GM21576 (cell line): Measurements from ENCODE around the gene RASSF8.
"Not testable (repeated sequence)": the region's sequence is repeated elsewhere in the genome, so short reads cannot be mapped to it uniquely, and the experiment has no call there.

Source experiments
- ATAC-seq: cut with Tn5 transposase; IDR thresholded peaks from one replicate; pipeline ENCODE4 v1.9.1; 2021; ENCODE audit warnings: mild to moderate bottlenecking, moderate library complexity; ENCODE audit not compliant: unreplicated experiment

The RASSF8 gene

DNA sequence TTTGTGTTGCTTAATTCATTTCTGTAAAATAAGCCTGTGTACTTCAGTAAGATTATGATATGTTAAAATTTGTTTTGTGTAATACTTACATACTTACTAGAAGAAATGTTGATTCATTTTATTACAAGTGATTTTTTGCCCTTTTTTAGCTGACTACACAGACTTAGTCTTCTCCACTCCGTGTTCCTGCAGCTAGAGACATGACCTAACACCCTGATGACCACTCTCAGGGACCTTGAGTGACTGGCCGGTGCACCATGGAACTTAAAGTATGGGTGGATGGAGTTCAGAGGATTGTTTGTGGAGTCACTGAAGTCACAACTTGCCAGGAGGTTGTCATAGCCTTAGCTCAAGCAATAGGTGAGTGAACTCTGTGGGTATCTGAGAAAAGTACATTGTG, 96.6 kb downstream of the RASSF8 start:
- no peak for ATAC-seq

DNA sequence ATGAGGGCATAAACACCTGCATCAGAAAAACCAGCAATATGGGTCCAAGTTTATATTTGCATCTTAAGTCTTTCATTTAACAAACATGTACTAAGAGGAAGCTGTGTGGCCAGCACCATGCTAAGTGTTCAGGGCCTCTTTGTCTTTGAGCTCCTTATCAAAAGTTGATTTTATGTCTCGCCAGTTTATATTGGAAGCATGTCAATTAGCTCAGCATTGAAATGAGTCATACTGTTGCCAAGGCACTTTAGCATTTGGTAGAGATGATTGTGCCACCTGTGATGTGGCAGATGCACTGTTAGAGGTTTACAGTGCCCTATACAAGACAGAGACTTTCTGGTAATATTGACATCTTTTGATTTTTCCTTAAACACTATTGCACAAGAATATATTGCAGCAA, 97.9 kb downstream of the RASSF8 start:
- ATAC-seq = no peak

DNA sequence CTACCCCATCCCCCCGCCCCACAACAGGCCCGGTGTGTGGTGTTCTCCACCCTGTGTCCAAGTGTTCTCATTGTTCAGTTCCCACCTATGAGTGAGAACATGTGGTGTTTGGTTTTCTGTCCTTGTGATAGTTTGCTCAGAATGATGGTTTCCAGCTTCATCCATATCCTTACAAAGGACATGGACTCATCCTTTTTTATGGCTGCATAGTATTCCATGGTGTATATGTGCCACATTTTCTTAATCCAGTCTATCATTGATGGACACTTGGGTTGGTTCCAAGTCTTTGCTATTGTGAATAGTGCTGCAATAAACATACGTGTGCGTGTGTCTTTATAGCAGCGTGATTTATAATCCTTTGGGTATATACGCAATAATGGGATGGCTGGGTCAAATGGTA, 98.8 kb downstream of the RASSF8 start:
- not testable (repeated sequence) for ATAC-seq

DNA sequence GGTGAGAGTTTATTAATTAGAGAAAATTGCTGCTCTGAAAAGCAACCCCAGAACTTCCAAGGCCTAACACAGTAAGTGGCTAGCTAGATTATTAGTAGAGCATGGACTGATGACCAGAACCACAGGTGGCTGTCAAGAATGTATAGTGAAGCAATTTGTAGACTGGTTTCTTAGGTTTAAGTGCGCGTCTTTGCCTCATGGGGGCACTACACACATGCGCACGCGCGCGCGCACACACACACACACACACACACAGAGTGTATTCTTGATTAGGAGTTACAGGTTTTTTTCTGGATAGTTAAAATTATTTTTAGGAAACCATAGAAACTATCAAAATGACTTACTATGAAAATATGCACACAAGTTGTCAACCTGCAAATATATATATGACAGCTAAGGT, 99.8 kb downstream of the RASSF8 start:
- ATAC-seq = no peak

DNA sequence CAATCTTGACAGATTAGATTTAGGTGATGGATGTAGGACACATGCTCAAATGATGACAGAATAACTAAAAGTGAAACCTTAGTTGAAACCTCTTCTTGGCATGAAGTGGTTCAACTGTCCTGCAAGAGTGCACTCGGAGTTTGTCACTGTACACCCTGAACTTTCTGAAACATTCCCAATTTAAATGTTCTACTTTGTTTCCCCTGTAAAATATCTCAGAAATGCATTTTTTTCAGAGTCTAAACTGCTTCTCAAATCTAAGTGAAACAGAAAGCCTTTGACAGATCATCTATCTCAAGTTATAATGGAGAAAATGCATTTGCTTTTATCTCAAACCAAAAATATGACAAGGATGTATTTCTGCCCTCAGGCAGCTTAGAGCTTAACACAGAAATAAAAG, 100.3 kb downstream of the RASSF8 start:
- no peak for ATAC-seq

DNA sequence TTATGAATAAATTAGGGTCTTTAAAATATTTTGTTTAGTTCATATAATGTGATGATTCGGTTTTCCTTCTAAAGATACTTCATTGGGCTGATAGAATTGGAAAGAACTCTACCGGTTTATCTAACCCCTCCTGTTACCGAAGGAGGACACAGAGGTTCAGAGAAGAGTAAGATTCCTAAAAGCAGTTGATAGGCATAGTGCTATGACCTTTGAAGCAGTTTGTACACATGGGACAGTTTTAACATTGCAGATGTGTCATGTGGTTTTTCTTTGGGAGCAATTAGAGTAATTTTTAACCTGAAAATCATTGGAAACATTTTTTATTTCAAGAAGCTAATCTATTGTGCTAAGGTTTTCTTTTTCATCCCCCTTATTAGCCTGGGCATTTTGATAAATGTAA, 103.5 kb downstream of the RASSF8 start:
- ATAC-seq = no peak

DNA sequence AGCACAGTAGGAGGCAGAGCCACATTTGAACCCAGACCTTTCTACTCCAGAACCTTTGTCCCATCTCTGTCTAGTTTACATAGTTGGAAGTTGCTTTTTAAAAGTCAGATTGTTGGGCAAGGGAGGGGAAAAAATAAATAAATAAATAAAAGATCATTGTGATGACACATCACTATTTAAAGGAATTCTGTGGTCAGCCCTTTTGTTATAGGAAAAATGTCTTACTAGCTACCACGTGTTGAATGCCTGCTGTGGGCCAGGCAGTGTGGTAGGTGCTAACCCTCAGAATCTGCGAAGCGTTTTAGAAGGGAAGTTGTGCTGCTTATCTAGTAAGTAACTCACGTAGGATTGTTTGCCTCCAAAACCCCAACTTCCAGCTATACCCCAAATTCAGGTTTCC, 104.1 kb downstream of the RASSF8 start:
- ATAC-seq = no peak

DNA sequence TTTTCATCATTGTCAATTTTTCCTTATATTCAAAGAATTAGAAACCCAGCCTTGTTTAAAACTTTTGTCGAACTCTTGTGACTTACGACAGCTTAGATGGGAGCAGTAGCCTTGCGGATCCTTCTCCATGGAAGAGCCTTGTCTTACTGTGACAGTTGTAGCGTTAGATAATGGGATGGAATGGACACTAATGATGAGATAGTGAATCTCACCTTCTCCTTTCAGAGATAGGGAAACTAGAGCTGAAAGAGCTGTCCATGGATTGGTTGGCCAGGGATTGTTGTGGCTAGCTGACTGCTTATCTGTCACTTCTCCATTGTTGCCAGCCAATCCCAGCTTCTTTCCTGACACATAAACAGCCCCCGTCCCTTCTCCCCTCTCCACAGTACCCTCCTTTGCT, 107.0 kb downstream of the RASSF8 start:
- no peak for ATAC-seq

DNA sequence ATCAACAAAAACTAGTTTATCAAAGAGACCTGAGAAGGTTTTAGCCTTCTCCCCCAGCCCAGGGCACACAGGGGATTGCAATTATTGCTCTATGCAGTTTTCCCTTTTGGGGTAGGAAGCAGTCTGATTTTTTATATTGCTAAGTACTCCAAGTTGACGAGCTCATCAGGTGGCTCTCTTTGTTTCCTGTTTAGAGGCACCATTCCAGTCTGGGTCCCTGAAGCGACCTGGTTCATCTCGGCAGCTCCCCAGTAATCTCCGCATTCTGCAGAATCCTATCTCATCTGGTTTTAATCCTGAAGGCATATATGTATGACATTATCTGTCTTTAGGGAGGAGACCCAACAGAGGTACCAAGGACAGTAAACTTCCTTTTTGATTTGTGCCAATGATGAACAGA, 110.0 kb downstream of the RASSF8 start:
- ATAC-seq = no peak

DNA sequence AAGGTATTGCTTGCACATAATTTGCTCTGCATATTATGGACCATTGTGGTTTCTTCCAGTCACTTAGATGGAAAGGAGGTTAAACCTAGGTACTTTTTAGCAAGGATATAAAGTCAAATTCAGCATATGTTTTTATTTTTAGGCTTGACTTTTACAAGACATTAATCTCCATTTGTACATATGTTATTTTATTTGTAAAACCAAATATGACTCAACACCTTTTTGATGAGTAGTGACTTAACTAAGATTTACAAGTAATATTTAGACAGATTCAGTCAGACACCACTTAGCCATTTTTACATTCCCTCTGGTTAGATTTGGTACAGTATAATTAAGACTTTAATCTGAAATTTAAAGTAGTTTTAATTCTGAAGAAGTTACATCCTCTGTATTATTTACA, 111.3 kb downstream of the RASSF8 start:
- ATAC-seq = no peak

DNA sequence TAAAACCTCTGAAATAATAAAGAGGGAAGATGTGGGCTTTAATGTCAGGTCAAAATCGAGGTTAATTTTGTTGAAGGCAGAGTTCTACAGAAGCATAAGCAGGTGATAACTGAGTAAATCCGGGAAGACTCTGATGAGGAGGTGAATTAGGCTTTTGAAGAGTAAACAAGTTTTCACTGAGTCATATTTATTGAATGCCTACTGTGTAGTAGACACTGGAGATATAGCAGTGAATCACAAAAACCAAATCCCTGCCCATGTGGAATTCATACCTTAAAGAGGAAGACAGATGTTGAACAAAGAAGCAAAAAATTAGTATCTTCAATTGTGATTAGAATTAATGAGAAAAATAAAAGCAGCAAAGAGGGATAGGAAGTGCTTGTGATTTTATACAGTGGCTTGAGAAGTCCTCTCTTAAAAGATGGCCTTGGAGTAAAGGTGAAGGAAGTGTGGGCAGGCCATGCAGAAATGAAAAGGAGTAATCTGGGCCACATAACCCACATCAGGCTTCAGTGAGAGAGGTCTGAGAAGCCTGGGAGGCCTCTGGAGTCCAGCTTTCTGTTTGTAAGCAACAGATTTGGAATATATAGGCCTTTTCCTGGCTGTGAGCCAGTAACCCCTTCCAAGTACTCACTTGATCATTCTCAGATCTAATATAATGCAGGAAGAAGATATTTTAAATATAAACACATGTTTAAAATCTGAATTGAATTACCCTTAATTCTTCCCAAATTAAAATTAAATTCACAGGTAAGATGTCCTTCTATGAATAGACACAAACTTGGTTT, 119.6 kb downstream of the RASSF8 start:
- ATAC-seq = no peak

DNA sequence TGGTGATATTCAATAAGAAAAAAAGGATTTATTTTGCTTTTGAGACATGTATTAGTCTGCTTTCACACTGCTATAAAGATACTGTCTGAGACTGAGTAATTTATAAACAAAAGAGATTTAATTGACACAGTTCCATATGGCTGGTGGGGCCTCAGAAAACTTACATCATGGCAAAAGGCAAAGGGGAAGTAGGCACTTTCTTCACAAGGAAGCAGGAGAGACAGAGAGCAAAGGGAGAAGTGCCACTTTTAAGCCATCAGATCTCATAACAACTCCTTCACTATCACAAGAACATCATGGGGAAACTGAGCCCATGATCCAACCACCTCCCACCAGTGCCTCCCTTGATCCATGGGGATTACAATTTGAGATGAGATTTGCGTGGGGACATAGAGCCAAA, 122.4 kb downstream of the RASSF8 start:
- ATAC-seq = no peak

DNA sequence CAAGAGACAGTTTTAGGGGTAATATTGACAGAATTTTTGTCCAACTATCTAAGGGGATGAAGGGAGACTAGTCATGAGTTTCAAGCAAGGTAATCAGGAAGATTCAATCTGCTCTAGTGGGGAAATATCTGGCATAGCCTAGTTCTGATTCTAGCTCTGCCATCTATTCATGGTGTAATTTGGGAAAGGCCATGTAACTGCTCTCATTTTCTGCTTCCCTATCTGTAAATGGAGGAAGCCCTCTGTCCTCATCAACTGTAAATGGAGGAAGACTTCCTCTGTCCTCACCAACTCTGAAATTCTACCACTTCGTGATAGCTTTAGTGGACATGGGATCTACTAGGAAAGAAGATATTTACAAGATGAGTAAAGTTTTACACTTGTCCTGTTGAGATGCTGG, 128.5 kb downstream of the RASSF8 start:
- no peak for ATAC-seq

DNA sequence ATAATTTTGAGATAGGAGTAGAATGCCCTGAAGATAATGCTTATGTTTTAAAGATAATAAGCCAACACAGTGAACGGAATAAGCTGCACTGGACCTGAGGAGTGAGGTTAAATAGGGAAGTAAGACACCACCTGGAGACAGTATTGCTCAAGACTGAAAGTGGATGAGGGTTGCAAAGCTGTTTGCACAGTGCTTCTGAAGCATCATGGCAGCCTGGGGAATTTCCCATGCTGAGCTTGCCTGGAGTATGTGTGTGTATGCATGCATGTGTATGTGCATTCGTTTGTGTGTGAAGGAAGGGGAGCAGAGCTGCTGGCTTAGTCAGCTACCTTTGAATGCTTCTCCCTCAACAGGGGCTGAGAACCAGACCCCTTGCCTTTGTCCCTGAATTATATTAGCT, 130.5 kb downstream of the RASSF8 start:
- ATAC-seq = peak; percentile 98

DNA sequence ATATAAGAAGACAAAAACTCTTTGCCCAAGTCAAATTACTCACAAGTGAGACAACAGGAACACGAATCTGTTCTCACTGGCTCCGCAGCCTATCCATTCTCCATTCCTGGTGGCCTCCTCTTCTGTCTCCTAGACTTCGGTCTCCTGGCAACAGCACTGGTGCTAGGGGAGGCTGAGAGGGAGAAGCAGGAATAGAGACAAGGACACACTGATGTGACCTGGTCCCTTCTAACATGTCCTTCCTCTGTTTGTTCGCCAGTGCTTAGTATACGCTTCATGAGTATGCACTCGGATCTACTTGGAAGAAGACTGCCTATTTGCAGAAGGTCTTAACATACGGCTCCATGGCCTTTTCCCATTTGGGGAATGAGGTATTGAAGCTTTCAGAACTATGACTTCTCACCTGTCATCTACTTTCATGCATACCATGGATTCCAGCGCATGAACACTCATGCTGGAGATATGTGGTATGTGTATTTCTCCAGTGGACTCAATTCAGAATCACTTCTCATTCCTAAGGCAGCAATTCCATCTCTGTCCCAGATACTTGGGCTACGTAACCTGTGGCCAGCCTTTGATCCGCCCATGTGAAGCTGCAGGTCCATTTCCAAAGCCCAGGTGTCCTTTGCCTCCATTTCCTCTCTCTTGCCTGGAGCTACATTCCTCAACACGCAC, 132.5 kb downstream of the RASSF8 start:
- ATAC-seq = no peak

DNA sequence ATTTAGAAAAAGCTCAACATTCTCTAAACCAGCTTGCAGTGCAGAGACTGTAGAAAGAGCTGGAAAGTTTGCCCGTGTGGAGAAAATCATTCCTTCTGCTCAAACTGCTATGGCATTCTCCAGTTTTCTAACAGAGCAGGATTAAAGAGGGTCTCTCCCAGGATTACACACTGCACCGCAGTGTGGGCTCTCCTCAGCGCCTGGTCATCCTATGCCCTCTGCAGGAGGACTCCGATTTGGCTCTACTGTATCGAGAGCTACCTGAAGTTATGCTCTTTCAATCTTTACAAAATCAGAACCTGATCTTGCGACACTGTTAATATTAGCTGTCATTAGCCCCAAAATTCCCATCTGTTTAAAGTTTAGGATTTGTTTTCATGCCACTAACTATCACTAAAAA, 133.3 kb downstream of the RASSF8 start:
- no peak for ATAC-seq

DNA sequence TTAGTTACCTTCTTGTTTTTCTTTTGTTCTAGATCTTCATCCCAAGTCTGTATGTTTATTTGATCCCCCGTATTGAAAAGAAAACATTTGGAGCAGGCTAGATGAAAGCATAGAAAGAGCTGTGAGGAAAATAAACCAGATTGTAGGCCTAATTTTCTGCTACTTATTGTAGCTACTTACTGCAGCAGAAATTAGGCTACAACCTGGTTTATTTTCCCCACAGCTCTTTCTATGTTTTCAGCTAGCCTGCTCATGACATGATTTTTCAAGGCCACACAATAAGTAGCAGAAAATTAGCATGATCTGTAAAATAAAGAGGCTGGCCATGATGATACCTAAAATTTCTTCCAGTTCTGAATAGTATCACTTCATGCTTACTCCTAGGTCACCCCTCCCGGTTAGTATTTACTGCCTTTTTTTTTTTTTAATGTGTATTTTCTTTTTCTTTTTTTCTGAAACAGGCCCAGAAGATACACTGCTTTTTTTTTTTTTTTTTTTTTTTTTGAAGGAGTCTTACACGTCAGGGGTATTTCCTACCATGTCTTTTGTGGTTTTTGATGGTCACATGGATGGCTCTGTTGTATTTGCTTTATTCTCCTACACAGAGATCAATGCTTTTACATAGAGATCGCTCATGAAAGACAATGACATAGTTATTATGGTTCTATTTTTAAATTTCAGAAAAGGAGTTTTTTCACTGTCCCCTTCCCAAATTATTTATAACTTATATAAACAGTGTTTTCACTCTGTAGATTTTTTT, 134.0 kb downstream of the RASSF8 start:
- ATAC-seq = no peak

DNA sequence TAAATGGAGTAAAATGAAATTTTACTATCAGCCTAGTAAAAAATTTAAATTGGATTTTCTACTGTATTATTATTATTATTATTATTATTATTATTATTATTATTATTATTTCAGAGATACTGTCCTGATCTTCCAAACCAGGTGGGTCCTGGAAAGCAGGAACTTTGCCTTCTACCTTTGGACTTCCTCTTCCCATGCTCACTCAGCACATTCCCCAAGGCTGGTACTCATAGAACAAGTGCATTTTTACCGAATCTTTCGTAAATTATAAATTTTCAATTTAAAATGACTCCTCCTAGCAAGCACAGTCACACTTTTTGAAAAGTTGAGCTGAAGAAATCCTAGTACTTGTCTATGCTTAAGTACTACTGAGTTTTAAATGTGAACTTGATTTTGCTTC, 136.7 kb downstream of the RASSF8 start:
- ATAC-seq = no peak

DNA sequence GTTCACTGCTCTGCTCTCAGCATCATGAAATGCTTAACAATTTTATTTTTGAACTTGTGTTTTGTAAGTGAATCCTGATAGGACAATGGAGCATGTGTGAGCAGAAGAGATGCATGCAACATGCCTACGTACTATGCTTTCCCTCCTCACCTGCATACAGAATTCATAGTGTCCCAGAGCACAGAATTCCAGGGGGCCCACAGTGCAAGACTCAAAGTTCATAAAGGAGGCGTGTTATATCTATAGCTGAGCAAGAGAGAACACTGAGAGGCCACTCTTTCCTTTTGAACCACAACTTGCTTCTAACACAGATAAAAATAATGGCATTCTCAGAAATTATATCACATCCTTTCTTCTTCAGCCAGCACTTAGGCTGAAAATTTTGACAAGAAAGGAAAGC, 137.6 kb downstream of the RASSF8 start:
- no peak for ATAC-seq

DNA sequence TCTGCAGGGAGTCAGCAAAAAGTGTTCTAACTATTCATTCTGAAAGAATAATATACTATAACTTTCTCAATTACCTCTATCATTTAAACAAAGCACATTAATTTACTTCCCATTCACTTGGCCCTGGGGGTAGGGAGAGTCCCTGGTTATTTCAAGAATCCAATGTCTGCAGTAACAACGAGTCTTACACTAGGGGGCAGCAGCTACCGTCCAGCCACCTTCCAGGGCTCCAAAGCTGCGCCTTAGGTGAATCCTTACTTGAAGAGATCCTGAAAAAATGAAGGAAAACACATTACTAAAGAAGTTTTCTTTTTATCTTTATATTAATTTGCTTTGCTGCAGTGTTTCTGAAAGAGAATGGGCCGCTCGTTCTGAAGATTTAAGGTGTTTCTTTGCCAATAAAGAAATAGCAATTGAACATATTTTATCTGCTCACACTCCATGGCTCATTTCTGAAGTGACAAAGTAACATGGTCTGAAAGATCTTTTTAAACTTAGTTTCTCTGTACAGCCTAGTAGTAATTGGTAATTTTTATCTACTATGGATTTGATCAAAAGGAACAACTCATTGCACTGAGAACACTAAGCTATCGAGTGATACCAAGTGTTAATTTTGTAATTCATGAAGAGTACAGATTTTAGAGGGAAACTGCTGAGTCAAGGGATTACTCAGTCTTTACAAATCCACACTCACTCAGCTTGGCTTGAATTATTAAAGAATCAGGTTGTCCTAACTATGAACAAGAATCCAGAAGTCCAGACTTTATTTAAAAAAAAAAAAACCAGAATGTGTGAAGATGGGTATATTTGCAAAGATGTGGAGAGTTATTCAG, 138.8 kb downstream of the RASSF8 start:
- no peak for ATAC-seq
